ENCODE measurements around the gene RGL3.

RGL3 gene

DNA sequence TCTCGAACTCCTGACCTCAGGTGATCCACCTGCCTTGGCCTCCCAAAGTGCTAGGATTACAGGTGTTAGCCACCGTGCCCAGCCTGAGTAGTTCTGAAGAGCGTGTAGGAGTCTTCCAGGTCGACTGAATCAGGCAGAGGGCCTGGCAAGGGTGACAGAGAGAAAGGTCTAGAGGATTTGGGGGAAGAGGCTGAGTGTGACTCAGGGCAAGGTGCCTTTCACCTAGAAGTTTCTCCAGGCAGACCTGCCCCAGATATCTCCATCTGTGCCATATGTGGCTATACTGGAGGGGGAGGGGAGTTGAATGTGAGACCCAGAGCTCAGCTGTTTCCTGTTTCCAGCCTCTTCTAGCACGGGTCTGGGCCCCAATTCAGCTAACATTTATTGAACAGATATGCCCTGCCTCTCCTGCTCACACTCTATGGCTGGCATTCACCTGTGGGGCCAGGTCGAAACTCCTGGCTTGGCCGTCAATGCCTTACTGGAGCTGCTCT, 71.5 kb downstream of the RGL3 start:
- DNase-seq (ENCODE audit: low read depth) = no peak
- TF ChIP-seq, protein P1, sequence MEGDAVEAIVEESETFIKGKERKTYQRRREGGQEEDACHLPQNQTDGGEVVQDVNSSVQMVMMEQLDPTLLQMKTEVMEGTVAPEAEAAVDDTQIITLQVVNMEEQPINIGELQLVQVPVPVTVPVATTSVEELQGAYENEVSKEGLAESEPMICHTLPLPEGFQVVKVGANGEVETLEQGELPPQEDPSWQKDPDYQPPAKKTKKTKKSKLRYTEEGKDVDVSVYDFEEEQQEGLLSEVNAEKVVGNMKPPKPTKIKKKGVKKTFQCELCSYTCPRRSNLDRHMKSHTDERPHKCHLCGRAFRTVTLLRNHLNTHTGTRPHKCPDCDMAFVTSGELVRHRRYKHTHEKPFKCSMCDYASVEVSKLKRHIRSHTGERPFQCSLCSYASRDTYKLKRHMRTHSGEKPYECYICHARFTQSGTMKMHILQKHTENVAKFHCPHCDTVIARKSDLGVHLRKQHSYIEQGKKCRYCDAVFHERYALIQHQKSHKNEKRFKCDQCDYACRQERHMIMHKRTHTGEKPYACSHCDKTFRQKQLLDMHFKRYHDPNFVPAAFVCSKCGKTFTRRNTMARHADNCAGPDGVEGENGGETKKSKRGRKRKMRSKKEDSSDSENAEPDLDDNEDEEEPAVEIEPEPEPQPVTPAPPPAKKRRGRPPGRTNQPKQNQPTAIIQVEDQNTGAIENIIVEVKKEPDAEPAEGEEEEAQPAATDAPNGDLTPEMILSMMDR (IDR thresholded peaks at IDR 0.05; ENCODE audit: control insufficient read depth, insufficient read depth, low read depth, low read length, missing control alignments) = no peak
- no peak overlapping the region for H3K4me3 ChIP-seq (ENCODE audit: control insufficient read depth, low read depth, low read length)

DNA sequence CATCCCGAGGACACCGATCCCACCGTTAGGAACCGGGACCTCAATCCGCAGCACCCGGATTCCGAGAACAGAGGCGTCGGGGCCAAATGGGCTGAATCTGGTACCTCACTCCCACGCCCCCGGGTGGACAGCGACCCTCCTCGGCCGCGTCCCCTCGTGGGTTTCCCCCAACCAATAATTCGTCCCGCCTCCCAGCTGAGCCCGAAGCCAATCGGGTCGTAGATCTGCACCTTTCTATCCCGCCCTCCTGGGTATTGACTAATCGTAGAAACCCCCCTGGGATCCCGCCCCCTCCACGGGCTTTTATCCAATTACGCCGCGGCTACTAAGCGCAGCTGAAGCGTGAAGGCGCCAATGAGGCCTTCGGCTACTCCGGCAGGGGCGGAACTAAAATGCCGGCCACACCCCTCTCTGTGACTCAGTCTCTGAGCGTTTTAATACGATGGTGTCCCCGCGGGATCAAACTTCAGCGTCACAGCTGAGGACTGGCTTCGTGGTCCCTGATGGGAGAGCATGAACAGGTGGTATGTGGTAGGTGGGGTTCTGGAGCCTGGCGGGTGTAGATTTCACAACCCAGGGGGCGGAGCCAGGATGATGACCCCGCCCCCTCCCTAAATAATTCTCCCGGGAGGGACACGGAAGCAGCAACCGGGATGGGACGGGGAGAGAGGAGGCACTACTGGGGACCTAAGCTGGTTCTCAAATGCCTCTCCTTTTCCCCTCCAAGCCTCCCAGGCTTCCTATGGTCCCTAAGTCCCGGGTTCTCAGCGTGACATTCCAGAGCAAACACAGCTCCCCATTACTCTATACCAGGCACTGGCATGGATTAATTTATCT, 72.8 kb downstream of the RGL3 start, which contains the start of the genes CCDC159 and TMEM205:
Gene CCDC159 (plus strand): TSS at position 416 of the 837 bp plus-strand sequence. CDS start 88 bp downstream, at position 504.
Gene TMEM205 (minus strand): TSS at position 165 of the 837 bp plus-strand sequence. CDS start 649 bp downstream, outside the sequence.
- H3K4me3 ChIP-seq (ENCODE audit: control insufficient read depth, low read depth, low read length) = peak within 1 kb of the TSS; percentile 63
- DNase-seq (ENCODE audit: low read depth) = peak; percentile 95
- TF ChIP-seq, protein P1 (IDR thresholded peaks at IDR 0.05; ENCODE audit: control insufficient read depth, insufficient read depth, low read depth, low read length, missing control alignments) = no peak

DNA sequence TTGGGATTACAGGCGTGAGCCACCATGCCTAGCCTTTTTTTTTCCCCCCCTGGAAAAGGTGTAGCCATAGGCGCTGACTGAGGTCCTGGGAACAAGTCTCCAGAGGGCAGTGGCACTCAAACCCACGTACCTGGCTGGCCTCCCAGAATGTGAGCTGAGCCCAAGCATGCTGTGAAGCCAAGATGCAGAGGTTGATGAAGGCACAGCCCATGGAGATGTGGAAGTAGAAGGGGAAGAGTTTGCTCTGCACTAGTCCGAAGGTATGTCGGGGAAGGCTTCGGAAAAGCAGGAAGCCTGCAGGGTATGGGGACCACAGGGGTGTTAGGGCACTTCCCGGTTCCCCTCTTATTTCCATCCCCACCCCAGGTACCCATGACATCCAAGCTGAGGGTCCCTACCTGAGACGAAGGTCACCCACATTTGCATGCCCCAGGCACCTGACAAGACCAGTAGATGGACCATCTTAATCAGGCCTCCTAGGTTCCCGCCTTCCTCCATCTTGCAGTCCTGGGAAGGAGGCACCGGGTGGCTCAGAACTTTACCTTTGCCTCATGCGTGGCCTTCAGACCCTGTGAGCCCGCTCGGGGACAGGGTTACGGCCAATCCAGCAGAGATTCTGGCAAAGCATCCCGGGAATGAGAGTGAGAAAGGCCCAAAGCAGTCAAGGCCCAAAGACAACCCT, 73.9 kb downstream of the RGL3 start:
- TF ChIP-seq, protein P1 (IDR thresholded peaks at IDR 0.05; ENCODE audit: control insufficient read depth, insufficient read depth, low read depth, low read length, missing control alignments) = no peak

More for the DNA sequence above, 73.9 kb downstream of the RGL3 start:
- DNase-seq (ENCODE audit: low read depth) = no peak
- H3K4me3 ChIP-seq (ENCODE audit: control insufficient read depth, low read depth, low read length) = peak overlapping the region; percentile 63

Measured in AG09309 (cell line).